ENCODE results near the gene UBL5.
"Not testable (repeated sequence)": the region's sequence is repeated elsewhere in the genome, so short reads cannot be mapped to it uniquely, and the experiment has no call there.

UBL5 gene

GRCh38 chr19:9827289-9828238, at the start of gene UBL5:
TSS of gene UBL5 (plus strand) at chr19:9827918. CDS start at chr19:9828338, 420 bp downstream.
- peak; percentile 92 for DNase-seq (ENCODE audit: low spot score)

GRCh38 chr19:9782338-9782737, 45.4 kb upstream of the UBL5 start:
- no peak for DNase-seq (ENCODE audit: low spot score)

GRCh38 chr19:9784163-9784496, 43.6 kb upstream of the UBL5 start:
- not testable (repeated sequence) for DNase-seq (ENCODE audit: low spot score)

- peak; percentile 97 for DNase-seq (ENCODE audit: low spot score)
These were observed 42.1 kb upstream of the UBL5 start for GRCh38 chr19:9785367-9786331.

- no peak for DNase-seq (ENCODE audit: low spot score)
These were observed 41.4 kb upstream of the UBL5 start for GRCh38 chr19:9786342-9786741.

GRCh38 chr19:9786819-9787218, 40.9 kb upstream of the UBL5 start:
- no peak for DNase-seq (ENCODE audit: low spot score)

GRCh38 chr19:9788604-9789003, 39.1 kb upstream of the UBL5 start:
- not testable (repeated sequence) for DNase-seq (ENCODE audit: low spot score)

- DNase-seq (ENCODE audit: low spot score), result no peak
These were observed 38.7 kb upstream of the UBL5 start for GRCh38 chr19:9789066-9789465.

GRCh38 chr19:9789579-9789978, 38.1 kb upstream of the UBL5 start:
- not testable (repeated sequence) for DNase-seq (ENCODE audit: low spot score)

GRCh38 chr19:9791073-9791367, 36.7 kb upstream of the UBL5 start:
- DNase-seq (ENCODE audit: low spot score), result not testable (repeated sequence)

GRCh38 chr19:9791552-9792205, 36.0 kb upstream of the UBL5 start:
- peak; percentile 95 for DNase-seq (ENCODE audit: low spot score)

- peak; percentile 94 for DNase-seq (ENCODE audit: low spot score)
These were observed 35.3 kb upstream of the UBL5 start for GRCh38 chr19:9792206-9793070.

- DNase-seq (ENCODE audit: low spot score), result peak; percentile 43
These were observed 34.6 kb upstream of the UBL5 start for GRCh38 chr19:9793071-9793591.

- peak; percentile 72 for DNase-seq (ENCODE audit: low spot score)
These were observed 31.5 kb upstream of the UBL5 start for GRCh38 chr19:9796113-9796773.

GRCh38 chr19:9797871-9798270, 29.8 kb upstream of the UBL5 start:
- DNase-seq (ENCODE audit: low spot score), result no peak

- no peak for DNase-seq (ENCODE audit: low spot score)
These were observed 28.6 kb upstream of the UBL5 start for GRCh38 chr19:9799162-9799561.

GRCh38 chr19:9801976-9802375, 25.7 kb upstream of the UBL5 start:
- no peak for DNase-seq (ENCODE audit: low spot score)

GRCh38 chr19:9806803-9807202, 20.9 kb upstream of the UBL5 start:
- no peak for DNase-seq (ENCODE audit: low spot score)

- DNase-seq (ENCODE audit: low spot score), result no peak
These were observed 18.6 kb upstream of the UBL5 start for GRCh38 chr19:9808855-9809824.
